ENCODE measurements around the gene RABGAP1.

DNA sequence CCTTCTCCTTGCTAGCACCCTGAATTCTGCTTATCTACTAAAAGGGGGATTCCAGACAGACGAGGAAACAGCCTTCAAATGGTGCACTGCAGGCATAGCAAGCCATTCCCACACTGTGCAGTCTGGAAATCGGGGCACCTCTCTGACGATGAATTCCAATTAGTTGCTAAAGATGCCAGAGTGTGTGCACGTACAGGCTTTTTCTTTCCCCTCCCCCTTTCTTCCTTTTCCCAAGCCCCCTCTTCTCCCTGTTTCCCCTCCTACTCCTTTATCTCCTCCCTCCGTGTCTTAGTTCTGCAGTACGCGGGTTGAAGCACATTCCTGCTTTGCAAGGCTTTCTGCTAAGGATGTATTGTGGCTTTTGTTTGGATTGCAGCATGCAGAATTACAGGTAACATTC is 92.5 kb downstream of the RABGAP1 start, which contains the start of gene GPR21:
- TF ChIP-seq, protein P1, sequence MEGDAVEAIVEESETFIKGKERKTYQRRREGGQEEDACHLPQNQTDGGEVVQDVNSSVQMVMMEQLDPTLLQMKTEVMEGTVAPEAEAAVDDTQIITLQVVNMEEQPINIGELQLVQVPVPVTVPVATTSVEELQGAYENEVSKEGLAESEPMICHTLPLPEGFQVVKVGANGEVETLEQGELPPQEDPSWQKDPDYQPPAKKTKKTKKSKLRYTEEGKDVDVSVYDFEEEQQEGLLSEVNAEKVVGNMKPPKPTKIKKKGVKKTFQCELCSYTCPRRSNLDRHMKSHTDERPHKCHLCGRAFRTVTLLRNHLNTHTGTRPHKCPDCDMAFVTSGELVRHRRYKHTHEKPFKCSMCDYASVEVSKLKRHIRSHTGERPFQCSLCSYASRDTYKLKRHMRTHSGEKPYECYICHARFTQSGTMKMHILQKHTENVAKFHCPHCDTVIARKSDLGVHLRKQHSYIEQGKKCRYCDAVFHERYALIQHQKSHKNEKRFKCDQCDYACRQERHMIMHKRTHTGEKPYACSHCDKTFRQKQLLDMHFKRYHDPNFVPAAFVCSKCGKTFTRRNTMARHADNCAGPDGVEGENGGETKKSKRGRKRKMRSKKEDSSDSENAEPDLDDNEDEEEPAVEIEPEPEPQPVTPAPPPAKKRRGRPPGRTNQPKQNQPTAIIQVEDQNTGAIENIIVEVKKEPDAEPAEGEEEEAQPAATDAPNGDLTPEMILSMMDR (IDR thresholded peaks at IDR 0.05; ENCODE audit: insufficient read depth, low read depth, low read length), result no peak
- no peak for TF ChIP-seq EZH2 (IDR thresholded peaks at IDR 0.05; ENCODE audit: insufficient read depth, low read length)

Measured in astrocyte (in vitro differentiated cells and primary cell).